GM18502 (cell line): ENCODE data around the gene FAM72C.
A peak's percentile ranks its signal among the peaks of the same experiment; 100 is the strongest.
"Not testable (repeated sequence)": the region's sequence is repeated elsewhere in the genome, so short reads cannot be mapped to it uniquely, and the experiment has no call there.

Experiments used
- ATAC-seq: cut with Tn5 transposase; IDR thresholded peaks from one replicate; pipeline ENCODE4 v1.9.1; 2021; ENCODE audit warnings: mild to moderate bottlenecking; ENCODE audit not compliant: unreplicated experiment, poor library complexity

Gene FAM72C

DNA sequence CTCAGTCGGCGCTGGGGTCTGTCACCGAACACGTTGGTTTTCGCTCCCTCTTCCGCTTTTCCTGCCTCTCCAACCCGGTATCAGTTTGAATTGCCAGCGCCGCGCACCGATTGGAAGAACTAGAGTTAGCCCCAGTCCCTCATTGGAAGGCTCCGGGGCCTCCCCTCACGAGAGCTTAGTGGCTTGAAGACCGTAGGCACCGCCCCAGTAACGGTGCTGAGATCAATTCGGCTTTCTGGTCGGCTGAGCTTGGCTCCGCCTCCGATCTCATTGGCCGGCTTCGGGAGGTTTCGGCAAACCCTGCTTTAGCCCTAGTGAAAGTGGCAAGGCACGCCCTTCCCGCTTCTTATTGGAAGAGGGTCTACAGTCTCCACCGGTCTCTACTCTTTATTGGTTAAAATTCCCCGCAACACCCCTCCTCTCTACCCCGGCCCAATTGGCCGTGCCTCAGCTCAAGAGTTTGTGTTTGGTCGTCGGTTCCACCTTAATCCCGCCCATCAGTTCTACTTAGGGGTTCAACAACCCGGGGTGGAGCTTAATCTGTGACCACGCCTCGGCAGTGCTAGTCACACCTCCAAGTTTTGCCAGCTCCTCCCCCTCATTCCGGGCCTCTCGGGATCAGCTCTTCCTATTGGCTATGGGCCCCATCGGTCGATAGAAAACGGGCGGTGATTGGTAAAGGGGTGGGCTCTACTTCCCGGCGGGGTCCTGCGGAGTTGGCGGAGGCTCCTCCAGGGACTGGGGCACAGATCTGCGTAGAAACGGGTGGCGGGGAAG is at the start of gene FAM72C:
Gene FAM72C, minus strand, starts transcription at position 63 of the 777 bp plus-strand sequence. CDS start 845 bp downstream, outside the sequence.
- peak; percentile 85 for ATAC-seq

DNA sequence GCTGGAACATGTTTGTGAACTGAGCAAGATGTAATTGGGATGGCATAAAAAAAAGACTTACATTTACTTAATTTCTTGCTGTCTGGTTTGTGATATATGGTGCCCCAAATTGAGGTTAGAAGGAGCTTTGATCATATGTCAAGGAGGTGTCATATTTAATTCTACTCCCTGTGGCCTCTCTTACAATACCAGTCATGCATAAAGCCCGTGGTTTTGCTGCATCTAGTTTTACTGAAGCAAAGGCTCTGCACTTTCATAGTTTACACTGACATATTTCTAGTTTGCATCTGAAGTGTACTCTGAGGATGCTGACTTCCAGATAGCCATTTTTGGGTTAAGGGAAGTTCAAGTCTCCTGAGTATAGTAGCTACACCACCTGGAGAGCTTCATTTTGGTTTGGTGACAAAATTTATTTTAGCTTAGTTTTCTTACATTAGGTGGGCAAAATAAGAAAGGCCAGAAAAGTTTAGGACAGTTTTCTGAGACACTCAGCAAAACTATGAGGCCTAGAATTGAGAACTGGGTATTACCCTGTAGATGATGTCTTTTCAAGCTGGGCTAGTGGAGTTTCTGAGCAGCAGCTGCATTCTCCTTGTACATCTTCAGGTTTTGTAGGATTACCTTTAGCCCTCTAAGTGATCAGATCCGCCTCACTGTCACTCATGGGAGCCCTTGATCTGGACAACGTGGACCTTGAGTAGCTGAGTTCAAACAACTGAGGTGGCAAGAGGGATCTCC is 48.4 kb upstream of the FAM72C start:
- ATAC-seq: peak; percentile 70

DNA sequence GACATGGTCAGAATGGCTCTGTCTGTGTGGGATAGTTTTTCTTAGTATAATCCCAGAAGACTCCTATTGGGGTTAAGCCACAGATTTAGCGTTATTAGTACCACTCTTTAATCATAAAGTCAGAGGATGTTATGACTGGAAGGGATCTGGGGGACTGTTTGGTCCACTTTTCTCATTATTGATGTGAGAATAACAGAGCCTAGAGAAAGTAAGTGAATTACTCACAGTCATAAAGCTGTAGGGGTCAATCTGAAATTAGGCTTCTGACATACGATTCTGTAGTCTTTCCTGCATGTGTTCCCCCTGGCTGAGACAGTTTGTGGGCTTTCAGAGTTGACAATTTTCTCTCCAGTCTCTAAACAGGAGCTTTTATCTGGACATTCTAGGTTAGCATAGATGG is 47.3 kb upstream of the FAM72C start:
- ATAC-seq: not testable (repeated sequence)

DNA sequence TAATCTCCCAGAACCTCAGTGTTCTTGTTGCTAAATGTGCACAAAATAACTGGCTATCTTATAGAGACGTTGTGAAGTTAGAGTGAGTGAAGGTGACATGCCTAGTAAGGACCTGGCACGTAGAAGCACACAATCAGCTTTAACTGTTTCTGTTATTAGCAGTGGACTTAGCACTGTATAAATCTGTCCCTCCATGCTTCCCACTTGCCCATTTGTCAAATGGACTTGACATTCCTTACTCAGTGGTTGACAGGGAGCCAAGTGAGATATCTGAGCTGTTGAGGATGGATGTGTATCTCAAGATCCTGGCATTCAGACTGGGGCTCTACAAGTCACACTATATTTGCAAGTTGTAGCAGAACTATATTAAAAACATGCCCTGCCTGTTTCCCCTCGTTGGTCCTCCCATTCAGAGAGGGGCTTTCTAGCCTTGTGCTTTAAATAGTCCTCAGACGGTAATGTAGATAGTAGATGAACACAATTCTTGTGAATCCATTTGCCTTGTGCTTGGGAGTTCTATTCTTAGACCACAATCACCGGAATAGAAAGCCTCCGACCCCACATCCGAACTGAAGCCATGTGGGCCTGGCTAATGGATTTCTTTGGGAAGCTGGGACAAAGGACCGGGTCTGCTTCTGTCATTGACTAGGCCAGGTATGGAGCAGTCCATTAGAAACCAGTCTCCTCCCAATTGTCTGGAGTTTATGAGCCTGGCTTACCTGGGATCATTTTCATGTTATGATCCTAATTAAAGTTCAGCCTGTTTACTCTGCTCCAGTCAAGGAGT is 43.6 kb upstream of the FAM72C start:
- ATAC-seq: not testable (repeated sequence)

DNA sequence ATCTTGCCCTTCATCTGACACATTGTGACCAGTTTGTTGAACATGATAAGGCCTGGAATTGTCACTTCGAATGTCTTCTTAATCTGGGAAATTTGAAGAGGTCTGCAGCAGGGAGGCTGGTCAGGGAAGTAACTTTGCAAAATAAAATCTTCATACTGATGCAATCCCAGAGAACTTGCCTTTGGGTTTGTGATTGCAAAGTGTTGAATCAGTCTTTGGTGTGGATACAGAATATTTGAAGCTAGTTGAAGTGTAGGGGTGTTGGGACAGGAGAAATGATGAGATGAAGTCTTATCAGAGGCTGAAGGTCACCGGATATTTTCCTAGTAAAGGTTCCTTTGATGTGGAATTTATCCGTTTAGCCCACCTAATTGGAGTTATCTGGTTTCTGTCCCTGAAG is 42.7 kb upstream of the FAM72C start:
- ATAC-seq: not testable (repeated sequence)

DNA sequence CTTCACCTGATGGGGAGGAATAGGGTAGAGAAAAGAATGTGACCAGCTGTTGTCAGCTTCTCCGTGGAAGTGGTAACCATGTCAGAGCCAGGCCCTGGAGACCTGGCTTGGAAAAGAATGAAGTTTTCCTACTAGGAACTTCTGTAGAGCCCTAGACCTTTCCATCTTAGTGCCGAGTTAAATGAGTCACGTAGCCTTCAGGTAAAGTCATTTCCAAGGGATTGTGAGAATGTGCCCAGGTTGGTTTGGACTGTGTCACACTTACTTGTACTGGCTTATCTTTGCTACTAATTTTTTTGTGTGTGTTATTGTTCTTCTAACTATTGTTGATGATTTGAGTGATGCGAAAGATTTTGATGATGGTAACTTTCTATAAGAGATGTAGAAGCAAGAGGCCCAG is 42.3 kb upstream of the FAM72C start:
- ATAC-seq: not testable (repeated sequence)

DNA sequence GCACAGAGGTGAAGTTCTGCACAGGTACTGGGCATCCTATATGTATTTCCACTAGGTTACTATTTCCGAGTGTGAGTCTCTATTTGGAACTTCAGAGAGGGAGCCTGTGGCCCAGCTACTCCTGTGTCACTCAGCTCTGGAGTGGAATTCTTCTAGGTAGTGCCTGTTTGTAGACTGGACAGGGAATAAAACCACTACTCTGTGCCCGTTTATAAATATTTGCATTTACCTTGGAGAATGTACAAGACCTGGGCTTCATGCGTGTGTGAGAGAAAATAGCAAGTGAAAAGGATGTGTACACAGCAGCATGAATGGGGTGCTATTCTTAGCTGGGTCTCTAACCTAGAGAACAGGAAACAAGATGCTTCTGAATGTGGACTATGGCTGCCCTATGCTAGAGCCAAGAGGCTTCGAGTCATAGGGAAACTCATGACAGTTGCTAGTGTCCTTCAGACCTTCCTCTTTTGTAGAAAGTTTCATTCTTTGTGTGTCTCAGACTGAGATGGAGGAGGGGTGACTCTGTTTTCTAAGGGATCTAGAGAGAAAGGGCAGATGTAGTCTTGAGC is 40.5 kb upstream of the FAM72C start:
- peak; percentile 99 for ATAC-seq

DNA sequence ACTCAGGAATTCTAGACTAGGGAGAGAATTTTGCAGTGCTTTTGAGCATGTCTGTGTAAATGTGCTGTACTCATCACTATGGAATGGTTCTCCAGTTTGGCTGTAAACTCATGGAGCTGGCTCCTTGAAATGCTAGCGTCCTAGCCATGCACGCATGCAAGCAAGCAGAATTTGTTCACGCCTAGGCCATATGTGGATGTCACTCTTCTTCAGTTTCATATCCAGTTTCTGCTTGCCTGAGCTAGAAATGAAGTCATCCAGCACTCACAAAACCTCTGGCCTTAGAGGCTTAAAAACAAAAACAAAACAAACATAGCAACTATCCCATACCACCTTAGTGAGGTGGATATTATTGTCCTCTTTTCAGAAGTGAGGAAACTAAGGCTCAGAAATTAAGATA is 37.6 kb upstream of the FAM72C start:
- peak; percentile 51 for ATAC-seq

DNA sequence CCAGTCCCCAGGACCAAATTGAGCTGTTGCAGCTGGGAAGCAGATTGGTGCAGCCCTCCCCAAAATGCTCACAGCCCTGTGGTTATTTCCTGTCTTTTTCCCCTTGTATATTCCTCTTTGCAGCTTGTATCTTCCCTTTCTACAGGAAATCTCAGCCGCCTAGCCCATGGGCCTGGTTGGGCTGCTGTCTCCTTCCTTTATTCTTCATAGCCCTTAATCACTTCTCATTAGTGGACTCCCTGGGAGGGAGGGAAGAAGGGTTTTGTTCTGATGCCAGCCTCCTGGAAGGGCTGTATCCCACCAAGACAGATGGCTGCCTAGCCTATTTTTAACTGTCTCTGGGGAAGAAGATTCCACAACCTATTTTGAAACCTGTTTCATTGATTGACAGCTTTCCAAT is 32.5 kb upstream of the FAM72C start:
- not testable (repeated sequence) for ATAC-seq

DNA sequence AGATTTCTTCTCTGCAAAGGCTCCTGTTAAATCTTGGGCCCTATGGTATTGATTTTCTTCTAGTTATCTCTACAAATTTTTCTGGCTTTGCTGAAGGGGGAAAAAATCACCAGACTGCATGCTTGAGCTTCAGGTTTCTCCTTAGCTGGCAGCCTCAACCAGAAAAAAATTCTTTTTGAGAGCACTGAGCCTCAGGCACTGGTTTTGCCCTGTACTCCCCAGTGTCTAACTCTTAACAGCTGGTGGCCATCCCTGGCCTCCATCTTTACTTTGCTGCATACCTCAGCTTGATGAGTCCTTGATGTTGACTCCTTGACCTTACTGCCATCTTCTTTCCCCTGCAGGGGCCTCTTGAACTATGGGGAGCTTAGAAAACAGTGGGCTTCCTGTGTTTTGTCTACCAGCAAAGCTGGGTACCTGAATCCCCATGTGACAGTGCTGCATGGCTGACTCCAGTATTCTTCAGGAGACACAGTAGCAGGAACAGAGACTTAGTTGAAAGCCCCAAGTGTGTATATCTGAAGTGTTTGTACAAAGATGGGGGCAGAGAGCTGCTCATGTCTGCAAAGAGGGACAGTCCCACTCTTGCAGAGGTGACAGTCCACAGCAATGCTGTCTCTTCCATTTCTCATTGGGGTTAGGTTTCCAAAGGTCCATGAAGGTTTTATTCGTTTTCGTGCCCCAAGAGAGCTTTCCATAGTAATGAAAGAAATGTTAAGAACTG is 31.7 kb upstream of the FAM72C start:
- not testable (repeated sequence) for ATAC-seq

DNA sequence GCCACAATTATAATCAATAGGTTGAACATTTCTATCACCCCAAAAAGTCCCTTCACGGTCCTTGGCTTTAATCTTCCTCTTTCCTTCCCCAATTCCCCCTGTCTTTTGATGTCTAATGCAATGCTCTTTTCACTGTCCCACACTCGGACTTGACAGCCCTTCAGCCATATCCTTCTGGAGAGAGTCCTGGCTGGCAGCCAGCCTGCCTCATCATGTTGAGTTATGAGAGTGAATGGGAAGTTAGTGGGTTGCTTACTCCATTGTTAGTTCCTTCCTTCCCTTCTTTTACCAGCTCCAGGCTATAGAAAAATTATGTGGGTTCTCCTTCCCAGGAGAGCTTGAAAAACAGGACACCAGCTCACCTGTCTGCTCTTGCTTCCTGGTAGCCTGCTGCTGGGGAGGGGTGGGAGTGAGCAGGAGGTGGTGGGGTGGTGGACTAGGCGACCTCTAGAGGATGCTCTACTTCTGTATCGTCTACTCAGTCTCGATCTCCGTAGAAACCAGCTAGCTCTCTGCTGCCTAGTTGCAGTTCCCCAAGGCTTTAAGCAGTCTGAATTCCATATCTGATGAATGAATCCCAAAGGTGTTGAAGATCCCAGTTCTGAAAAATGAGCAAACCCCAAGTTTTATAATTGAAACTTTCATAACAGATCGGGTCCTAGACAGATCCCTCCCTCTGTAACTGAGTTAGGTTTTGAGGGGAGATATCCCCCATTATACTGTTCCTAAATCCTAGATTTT is 30.5 kb upstream of the FAM72C start:
- peak; percentile 63 for ATAC-seq

DNA sequence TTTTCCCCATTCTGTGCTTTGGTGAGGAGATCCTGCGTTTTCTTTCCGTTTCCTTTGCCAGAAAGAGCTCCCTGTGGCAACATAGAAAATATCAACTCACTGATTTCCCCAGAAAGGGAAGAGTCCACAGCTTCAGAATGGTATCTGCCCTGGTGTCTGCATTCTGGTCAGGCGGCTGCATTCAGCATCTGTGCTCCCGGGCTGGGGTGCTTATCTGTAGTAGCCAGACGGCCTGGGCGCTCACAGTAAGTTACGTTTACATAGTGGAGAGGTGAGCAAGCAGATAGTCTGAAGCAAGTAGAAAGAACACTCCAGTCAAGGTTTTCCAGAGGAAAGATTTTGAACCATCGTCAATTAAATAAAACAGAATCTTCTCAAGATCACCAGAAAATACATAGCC is 29.3 kb upstream of the FAM72C start:
- not testable (repeated sequence) for ATAC-seq

DNA sequence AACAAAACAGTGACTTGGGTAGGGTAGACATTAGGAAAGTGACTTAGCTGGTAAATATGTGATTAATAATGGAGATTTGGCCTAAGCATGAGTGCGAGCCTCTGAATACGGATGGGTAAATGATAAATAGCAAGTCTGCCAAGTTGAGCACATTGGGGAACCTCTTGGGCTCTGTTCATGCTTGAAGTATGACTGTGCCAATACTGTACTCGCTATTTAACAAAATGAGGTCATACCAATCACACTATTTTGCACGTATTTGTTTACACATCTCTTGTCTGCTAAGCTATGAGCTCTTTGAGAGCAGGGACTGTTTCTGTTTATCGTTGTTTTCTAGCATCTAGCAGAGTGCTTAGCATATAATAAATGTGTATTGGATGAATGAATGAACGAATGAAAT is 24.2 kb upstream of the FAM72C start:
- ATAC-seq: not testable (repeated sequence)

DNA sequence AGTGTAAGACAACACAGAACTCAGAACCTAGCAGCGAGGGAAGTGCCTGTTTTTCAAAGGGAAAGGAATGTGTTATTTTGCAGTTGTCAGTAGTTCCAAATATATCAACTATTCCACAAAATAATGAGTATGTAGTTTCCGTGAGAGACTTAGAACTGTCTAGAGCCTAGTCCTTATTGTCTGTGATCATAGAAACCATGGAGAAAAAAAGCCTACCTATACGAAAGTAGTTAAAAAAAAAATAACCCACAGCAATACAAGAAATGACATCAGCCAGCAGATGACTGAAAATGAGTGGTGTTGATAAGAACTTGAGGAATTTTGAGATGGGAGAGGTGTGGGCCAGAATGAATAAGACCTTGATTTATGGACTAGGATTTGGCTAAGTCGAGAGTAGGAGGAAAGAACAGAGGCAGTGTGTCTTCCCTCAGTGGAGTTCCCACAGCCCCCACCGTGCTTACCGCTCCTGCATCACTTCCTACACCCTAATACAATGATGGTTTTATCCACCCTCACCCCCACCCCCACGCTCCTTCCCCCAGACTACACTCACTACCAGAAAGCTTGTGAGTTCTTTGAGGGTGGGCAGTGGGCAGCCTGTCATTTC is 21.6 kb upstream of the FAM72C start:
- not testable (repeated sequence) for ATAC-seq

DNA sequence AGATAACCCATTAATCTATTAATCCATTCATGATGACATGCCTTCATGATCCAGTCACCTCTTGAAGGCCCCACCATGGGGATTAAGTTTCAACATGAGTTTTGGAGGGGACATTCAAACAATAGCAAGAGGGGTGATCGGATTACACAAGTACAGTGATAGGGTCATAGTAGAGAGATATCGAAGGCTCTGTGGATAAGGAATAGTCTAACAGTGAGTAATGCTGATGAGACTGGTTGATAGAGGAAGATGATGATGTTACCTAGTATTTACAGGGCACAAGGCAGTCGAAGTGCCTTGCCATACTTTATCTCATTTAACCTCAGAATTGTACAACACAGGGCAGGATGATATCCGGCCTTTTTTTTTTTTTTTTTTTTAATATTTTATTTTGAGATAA is 18.9 kb upstream of the FAM72C start:
- not testable (repeated sequence) for ATAC-seq

DNA sequence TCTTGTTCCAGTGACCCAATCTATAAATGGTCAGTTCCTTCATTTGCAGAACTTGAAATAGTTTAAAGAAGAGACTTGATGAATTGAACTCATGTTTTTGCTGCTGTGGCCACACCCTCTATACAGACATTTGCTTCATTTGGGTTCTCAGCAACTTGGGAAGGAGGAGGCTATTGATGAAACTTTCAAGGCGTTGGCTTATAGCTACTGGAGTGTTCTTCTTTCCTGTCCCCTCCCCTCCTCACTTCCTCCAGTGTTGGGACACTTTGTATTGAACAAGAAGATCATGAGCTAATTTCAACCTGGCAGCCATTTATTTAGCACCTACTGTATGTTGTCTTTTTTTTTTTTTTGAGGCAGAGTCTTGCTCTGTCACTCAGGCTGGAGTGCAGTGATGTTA is 17.9 kb upstream of the FAM72C start:
- not testable (repeated sequence) for ATAC-seq

DNA sequence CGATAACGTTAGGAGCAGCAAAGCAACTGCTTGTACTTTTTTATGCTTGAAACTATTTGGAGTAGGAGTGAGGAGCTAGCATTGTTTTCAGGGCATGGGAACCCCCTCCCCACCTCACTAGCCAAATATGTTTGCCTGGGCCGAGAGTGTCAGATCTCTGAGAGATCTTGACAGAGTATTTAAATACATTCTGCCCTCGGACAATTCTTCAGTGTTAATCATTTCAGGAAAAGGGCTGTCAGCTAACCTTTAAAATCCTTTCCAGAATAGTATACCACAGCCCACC is 17.6 kb upstream of the FAM72C start:
- ATAC-seq: not testable (repeated sequence)

DNA sequence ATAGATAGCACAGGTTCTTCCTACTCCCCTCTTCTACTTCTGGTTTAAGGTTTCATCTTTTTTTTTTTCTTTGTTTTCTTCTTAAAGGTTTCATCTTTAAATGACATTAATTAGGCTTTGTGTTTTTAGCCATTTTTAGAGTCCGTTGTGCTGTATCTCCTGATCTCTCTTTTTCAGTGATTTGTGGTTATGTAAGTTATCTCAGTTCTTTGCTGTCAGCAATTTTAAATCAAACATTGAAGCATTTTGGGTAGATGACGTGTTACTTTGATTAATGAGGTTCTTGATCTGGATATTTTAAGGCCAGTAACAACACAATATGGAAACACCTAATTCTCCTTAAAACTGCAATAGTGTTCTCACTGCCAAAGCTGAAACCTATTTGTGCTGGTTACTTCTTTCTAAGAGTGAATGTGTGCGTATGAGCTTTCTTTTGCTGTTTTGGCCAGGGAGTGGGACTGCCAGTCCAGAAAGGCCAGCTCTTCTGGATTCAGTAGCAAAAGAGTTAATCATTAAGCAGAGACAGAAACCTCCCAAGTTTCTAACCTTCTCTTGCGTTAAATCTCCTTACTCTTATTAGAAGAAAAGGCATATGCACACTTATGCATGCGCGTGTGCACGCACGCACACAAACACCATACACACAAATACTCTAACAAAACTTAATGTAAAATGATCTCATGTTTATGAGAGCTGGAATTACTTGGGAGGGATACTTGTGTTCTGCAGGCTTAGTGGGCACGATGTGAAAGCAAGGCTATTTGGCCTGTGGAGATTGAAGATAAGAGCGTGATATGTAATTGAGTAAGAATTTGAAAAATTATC is 17.0 kb upstream of the FAM72C start:
- ATAC-seq: not testable (repeated sequence)
